Measurements from ENCODE around the gene CCNH.

CCNH gene

GRCh38 chr5:87361031-87361445, 51.7 kb downstream of the CCNH start:
- H3K9me3 ChIP-seq (ENCODE audit: control insufficient read depth, insufficient read depth, low read depth, low read length), result no peaks in the 10 kb centered on the region
- peaks cover 6% of the 10 kb centered on the region for H3K36me3 ChIP-seq (ENCODE audit: control insufficient read depth, insufficient read depth, low read length)
- H3K9ac ChIP-seq (ENCODE audit: low read length), result no peak overlapping the region
- H3K4me3 ChIP-seq (ENCODE audit: low read depth, low read length), result no peak overlapping the region
- no peak overlapping the region for H3K27ac ChIP-seq (ENCODE audit: low read depth, low read length)
- H3K27me3 ChIP-seq (ENCODE audit: control insufficient read depth, insufficient read depth, low read length), result no peaks in the 10 kb centered on the region
- H3K4me1 ChIP-seq (ENCODE audit: control insufficient read depth, insufficient read depth, low read length), result peaks cover 11% of the 10 kb centered on the region; the same call in 1 of the 2 replicates

DNA sequence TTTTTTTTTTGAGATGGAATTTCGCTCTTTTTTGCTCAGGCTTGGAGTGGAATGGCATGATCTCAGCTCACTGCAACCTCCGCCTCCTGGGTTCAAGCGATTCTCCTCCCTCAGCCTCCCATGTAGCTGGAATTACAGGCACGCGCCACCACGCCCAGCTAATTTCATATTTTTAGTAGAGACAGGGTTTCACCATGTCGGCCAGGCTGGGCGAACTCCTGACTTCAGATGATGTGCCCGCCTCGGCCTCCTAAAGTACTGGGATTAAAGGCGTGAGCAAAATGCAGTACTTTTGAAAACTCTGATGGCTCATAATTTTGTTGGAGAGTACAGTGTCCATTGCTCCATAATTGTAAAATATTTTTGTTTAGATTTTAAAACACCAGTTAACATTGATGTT, 52.6 kb downstream of the CCNH start:
- Histone ChIP-seq H3K36me3 (ENCODE audit: control insufficient read depth, insufficient read depth, low read length) (peaks cover 7% of the 10 kb centered on the region; the same call in 1 of the 2 replicates), H3K27me3 (ENCODE audit: control insufficient read depth, insufficient read depth, low read length) (no peaks in the 10 kb centered on the region), H3K4me1 (ENCODE audit: control insufficient read depth, insufficient read depth, low read length) (peaks cover 11% of the 10 kb centered on the region; the same call in 1 of the 2 replicates), H3K9ac (ENCODE audit: low read length) (no peak overlapping the region), H3K27ac (ENCODE audit: low read depth, low read length) (no peak overlapping the region), H3K4me3 (ENCODE audit: low read depth, low read length) (no peak overlapping the region), H3K9me3 (ENCODE audit: control insufficient read depth, insufficient read depth, low read depth, low read length) (no peaks in the 10 kb centered on the region)

DNA sequence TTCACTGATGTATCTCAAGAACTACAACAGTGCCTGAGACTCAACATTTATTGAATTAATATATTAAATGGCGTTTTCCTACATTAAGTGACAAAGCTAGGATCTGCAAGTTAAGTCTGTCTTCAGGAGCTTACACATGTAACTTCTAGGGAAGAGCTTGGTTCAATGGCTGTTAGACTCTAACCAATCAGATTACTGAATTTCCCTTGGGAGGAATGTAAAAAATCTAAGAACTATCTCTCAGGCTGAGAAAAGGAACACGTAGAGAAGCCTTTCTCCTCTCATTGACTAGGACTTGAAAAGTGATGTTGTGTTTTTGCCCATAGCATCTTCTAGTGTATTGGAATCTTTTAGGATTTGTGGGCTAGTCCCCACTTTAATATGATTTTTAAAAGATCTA, 53.6 kb downstream of the CCNH start:
- Histone ChIP-seq H3K9ac (ENCODE audit: low read length) (no peak overlapping the region), H3K4me3 (ENCODE audit: low read depth, low read length) (no peak overlapping the region), H3K4me1 (ENCODE audit: control insufficient read depth, insufficient read depth, low read length) (peaks cover 3% of the 10 kb centered on the region; the same call in 1 of the 2 replicates), H3K27ac (ENCODE audit: low read depth, low read length) (no peak overlapping the region), H3K9me3 (ENCODE audit: control insufficient read depth, insufficient read depth, low read depth, low read length) (no peaks in the 10 kb centered on the region), H3K27me3 (ENCODE audit: control insufficient read depth, insufficient read depth, low read length) (no peaks in the 10 kb centered on the region), H3K36me3 (ENCODE audit: control insufficient read depth, insufficient read depth, low read length) (peaks cover 14% of the 10 kb centered on the region)

DNA sequence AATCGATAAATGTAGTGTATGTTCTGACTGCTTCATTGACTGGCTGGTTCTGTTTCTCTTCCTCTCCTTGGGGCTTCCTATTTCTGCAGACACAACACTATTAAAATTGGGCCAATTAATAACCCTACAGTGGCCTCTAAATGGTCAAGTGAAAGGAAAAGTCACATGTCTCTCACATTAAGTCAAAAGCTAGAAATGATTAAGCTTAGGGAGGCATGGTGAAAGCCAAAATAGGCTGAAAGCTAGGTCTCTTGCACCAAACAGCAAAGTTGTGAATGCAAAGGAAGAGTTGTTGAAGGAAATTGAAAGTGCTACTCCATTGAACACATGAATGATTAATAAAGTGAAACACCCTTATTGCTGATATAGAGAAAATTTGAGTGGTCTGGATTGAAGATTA, 58.2 kb downstream of the CCNH start:
- Histone ChIP-seq H3K27me3 (ENCODE audit: control insufficient read depth, insufficient read depth, low read length) (no peaks in the 10 kb centered on the region), H3K9me3 (ENCODE audit: control insufficient read depth, insufficient read depth, low read depth, low read length) (no peaks in the 10 kb centered on the region), H3K36me3 (ENCODE audit: control insufficient read depth, insufficient read depth, low read length) (peaks cover 14% of the 10 kb centered on the region), H3K4me3 (ENCODE audit: low read depth, low read length) (no peak overlapping the region), H3K9ac (ENCODE audit: low read length) (no peak overlapping the region), H3K27ac (ENCODE audit: low read depth, low read length) (no peak overlapping the region), H3K4me1 (ENCODE audit: control insufficient read depth, insufficient read depth, low read length) (no peaks in the 10 kb centered on the region)

GRCh38 chr5:87347841-87348240, 64.9 kb downstream of the CCNH start:
- H3K4me1 ChIP-seq (ENCODE audit: control insufficient read depth, insufficient read depth, low read length), result no peaks in the 10 kb centered on the region
- no peak overlapping the region for H3K4me3 ChIP-seq (ENCODE audit: low read depth, low read length)
- H3K27ac ChIP-seq (ENCODE audit: low read depth, low read length), result no peak overlapping the region
- no peaks in the 10 kb centered on the region for H3K9me3 ChIP-seq (ENCODE audit: control insufficient read depth, insufficient read depth, low read depth, low read length)
- H3K36me3 ChIP-seq (ENCODE audit: control insufficient read depth, insufficient read depth, low read length), result peaks cover 20% of the 10 kb centered on the region
- H3K27me3 ChIP-seq (ENCODE audit: control insufficient read depth, insufficient read depth, low read length), result no peaks in the 10 kb centered on the region
- no peak overlapping the region for H3K9ac ChIP-seq (ENCODE audit: low read length)

DNA sequence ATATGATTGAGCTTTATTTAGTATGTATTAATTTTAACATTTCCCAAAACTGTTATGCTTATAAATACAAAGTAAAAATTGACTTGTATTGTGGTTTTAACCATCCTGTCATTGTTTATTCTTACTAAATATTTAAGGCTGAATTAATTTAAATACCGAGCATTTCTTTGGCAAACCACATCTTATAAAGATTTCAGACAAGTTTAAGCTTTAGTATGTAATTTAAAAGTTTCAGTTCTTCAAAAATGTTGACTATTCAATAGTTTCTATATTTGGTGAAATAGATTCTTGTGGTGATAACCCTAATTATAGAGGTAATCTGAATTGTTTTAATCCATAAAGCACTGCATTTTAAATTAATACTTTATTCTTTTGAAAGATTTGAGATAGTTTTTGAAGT, 65.5 kb downstream of the CCNH start:
- Histone ChIP-seq H3K27ac (ENCODE audit: low read depth, low read length) (no peak overlapping the region), H3K4me1 (ENCODE audit: control insufficient read depth, insufficient read depth, low read length) (no peaks in the 10 kb centered on the region), H3K4me3 (ENCODE audit: low read depth, low read length) (no peak overlapping the region), H3K9me3 (ENCODE audit: control insufficient read depth, insufficient read depth, low read depth, low read length) (no peaks in the 10 kb centered on the region), H3K36me3 (ENCODE audit: control insufficient read depth, insufficient read depth, low read length) (peaks cover 23% of the 10 kb centered on the region), H3K9ac (ENCODE audit: low read length) (no peak overlapping the region), H3K27me3 (ENCODE audit: control insufficient read depth, insufficient read depth, low read length) (no peaks in the 10 kb centered on the region)

All from HUES6 (cell line).